ENCODE results near the gene CYP24A1. TPM values are rescaled to one million over a fixed set of nuclear protein-coding genes. Genes with fewer than 3 reads are reported as not detected.

CYP24A1 gene
- total and polyA plus RNA-seq, 2 donors = 2.2 to 2.6 TPM

DNA sequence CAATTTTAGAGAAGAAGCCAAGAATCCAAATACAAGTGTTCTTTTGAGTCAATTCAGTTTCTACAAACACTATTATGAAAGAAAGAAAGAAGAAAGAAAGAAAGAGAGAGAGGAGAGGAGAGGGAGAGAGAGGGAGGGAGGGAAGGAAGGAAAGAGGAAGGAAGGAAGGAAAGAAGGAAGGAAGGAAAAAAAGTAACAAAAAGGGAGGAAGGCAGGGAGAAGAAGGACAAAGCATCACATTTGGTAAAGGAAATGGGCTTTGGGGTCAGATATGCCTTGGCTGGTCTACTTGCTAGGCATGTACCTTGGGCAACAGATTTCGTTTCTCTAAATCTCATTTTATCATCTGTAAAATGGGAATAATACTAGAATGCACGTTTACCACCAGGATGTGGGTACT, 54.0 kb downstream of the CYP24A1 start:
- WGBS = 85% methylated on average over 2 of the region's 2 CpGs
- no peaks in the 10 kb centered on the region for H3K36me3 ChIP-seq (ENCODE audit: insufficient read depth)
- no peaks in the 10 kb centered on the region for H3K4me1 ChIP-seq (ENCODE audit: insufficient read depth)
- no peak for DNase-seq (ENCODE audit: extremely low spot score)
- H3K27ac ChIP-seq (ENCODE audit: low read depth) = no peak overlapping the region
- H3K4me3 ChIP-seq (ENCODE audit: low read depth, low read length) = no peak overlapping the region

DNA sequence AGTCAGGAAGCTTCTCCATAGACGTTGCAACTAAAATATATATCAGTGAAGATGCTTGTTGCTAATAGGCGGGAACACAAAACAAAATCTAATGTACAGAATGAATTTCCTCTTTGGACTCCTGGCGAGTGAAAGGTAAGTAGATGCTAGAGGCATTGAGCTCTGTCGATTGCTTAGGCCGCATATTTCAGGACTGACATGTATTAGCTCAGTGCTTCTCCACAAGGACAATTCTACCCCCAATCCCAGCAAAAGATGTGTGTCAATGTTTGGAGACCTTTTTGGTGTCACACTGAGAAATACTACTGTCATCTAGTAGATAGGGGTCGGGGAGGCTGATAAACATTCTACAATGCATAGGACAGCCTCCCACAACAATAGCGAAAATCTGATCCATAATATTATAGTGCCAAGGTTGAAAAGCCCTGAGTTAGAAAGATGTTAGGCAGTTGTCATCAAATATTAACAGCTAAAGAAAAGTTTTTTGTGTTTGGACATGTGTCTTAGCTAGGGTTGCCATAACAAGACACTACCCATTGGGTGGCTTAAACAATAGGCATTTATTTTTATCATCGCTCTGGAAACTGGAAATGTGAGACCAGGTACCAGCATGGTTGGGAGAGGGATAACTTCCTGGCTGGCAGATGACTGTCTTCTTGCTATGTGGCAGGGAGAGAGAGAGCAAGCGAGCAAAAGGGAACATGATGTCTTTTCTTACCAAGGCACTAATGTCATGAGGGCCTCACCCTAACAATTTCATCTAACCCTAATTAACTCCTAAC, 55.4 kb downstream of the CYP24A1 start:
- no peak overlapping the region for H3K27ac ChIP-seq (ENCODE audit: low read depth)
- H3K4me1 ChIP-seq (ENCODE audit: insufficient read depth) = no peaks in the 10 kb centered on the region
- no peak overlapping the region for H3K4me3 ChIP-seq (ENCODE audit: low read depth, low read length)
- no peaks in the 10 kb centered on the region for H3K36me3 ChIP-seq (ENCODE audit: insufficient read depth)
- DNase-seq (ENCODE audit: extremely low spot score) = no peak
- WGBS = 82% methylated on average over 9 of the region's 9 CpGs

DNA sequence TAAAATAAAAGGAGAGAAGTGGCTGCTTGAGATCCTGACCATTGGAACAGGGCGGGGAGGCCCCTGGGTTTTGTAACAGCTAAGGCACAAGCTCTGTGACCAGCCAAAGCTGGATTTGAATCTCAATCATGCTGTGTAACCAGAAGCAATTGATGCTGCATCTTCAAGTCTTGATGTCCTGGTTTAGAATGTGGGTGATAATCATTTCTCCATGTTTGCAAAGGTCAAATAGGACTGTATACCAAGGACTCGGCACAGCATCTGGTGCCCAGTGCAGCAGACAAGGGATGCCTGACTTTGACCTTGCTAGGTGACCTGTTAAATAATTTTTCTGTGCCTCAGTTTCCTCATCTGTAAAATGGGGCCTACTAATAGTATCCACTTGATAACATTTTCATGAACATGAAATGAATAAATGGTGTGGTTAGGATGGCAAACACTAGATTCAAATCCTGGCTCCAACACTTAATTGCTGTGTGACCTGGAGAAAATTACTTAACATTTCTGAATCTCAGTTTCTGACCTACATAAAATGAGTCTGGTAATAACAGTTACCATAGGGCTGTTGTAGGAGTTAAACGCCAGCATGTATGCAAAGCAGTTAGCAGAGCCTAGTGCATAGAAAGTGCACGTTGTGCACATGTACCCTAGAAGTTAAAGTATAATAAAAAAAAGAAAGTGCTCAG, 57.1 kb downstream of the CYP24A1 start:
- Histone ChIP-seq H3K27ac (ENCODE audit: low read depth) (no peak overlapping the region), H3K36me3 (ENCODE audit: insufficient read depth) (no peaks in the 10 kb centered on the region), H3K4me3 (ENCODE audit: low read depth, low read length) (no peak overlapping the region), H3K4me1 (ENCODE audit: insufficient read depth) (no peaks in the 10 kb centered on the region)
- DNase-seq (ENCODE audit: extremely low spot score) = no peak
- WGBS = 95% methylated on average over 4 of the region's 4 CpGs

DNA sequence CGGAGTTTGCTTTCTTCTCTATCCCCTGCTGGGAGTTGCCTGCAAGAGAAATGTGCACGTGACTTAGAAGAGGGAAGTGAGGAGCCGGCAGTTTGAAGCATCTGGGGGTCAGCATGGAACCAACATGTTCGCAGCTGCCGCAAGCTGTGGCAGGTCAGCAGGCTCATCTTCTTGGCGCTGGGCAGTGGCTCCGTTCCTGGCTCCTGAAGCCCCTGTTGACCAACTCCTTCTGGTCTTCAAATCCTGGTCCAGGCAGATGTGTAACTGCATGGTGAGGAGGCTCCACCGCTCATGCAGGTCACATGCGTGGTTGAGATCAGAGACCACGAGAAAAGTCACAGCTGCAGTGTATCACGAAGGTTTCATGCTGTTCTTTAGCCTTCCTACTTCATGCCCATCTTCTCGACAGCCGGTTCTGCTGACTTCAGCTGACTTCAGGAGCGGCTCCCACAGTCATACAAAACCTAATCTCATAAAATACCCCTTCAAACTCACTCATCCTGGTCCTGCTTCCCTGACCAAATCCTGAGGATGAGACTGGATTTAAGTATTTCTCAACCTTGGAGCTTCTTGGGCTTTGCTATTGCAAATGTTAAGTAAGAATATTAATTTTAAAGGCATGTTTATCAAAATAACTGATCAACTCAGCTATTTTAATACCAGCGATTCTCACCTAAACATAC, 58.5 kb downstream of the CYP24A1 start:
- no peaks in the 10 kb centered on the region for H3K36me3 ChIP-seq (ENCODE audit: insufficient read depth)
- 49% methylated on average over 15 of the region's 15 CpGs for WGBS
- H3K27ac ChIP-seq (ENCODE audit: low read depth) = peak overlapping the region; percentile 26
- H3K4me1 ChIP-seq (ENCODE audit: insufficient read depth) = peaks cover 1% of the 10 kb centered on the region
- H3K4me3 ChIP-seq (ENCODE audit: low read depth, low read length) = no peak overlapping the region
- no peak for DNase-seq (ENCODE audit: extremely low spot score)

- Histone ChIP-seq H3K4me1 (ENCODE audit: insufficient read depth) (peaks cover 1% of the 10 kb centered on the region), H3K4me3 (ENCODE audit: low read depth, low read length) (no peak overlapping the region), H3K27ac (ENCODE audit: low read depth) (no peak overlapping the region), H3K36me3 (ENCODE audit: insufficient read depth) (no peaks in the 10 kb centered on the region)
- no peak for DNase-seq (ENCODE audit: extremely low spot score)
- 76% methylated on average over 2 of the region's 2 CpGs for WGBS
Measured at GRCh38 chr20:54114109-54114508, 59.7 kb downstream of the CYP24A1 start.

GRCh38 chr20:54113566-54113965, 60.2 kb downstream of the CYP24A1 start:
- H3K27ac ChIP-seq (ENCODE audit: low read depth) = no peak overlapping the region
- no peak for DNase-seq (ENCODE audit: extremely low spot score)
- no peaks in the 10 kb centered on the region for H3K36me3 ChIP-seq (ENCODE audit: insufficient read depth)
- H3K4me1 ChIP-seq (ENCODE audit: insufficient read depth) = peaks cover 1% of the 10 kb centered on the region
- 92% methylated on average over 2 of the region's 2 CpGs for WGBS
- no peak overlapping the region for H3K4me3 ChIP-seq (ENCODE audit: low read depth, low read length)

DNA sequence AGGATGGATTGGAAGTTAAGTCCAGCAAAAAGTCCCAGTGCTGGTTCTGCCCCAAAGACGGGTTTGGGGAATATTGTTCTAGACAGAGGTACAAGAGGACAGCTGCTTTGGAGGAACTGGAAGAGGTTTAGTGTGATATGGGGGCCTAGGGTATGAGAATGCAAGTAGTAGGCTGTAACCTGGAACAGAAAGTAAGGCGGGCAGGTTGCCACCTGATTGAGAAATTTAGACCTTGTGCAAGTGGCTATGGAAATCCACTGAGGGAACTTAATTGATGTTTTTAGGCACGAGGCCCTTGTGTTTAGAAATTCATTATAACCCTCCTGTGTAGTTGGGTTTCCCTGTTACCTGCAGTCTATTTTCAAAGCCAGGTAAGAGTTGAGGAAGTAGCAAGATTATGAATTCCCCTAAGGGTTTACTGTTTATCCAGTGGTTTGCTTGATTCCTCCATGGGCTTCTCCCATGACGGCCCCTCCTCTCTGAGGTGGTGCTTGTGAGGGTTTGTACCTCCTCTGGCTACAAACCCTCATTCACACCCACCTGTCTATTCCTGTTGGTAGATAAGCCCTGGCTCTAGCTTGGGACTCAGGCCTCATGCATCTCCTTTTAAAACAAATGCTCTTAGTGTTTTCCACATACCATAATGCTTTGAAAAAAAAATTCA, 61.4 kb downstream of the CYP24A1 start:
- DNase-seq (ENCODE audit: extremely low spot score) = no peak
- Histone ChIP-seq H3K36me3 (ENCODE audit: insufficient read depth) (no peaks in the 10 kb centered on the region), H3K4me3 (ENCODE audit: low read depth, low read length) (no peak overlapping the region), H3K4me1 (ENCODE audit: insufficient read depth) (peaks cover 1% of the 10 kb centered on the region), H3K27ac (ENCODE audit: low read depth) (no peak overlapping the region)
- WGBS = 89% methylated on average over 4 of the region's 4 CpGs

DNA sequence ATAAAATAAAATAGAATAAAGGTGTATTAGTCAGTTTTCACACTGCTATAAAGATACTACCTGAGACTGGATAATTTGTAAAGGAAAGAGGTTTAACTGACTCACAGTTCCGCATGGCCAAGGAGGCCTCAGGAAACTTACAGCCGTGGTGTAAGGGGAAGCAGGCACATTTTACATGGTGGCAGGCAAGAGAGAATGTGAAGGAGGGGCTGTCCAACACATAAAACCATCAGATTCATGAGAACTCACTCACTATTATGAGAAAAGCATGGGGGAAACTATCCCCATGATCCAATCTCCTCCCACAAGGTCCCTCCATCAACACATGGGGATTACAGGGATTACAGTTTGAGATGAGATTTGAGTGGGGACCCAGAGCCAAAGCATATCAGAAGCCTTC, 62.3 kb downstream of the CYP24A1 start:
- Histone ChIP-seq H3K4me3 (ENCODE audit: low read depth, low read length) (no peak overlapping the region), H3K36me3 (ENCODE audit: insufficient read depth) (no peaks in the 10 kb centered on the region), H3K27ac (ENCODE audit: low read depth) (no peak overlapping the region), H3K4me1 (ENCODE audit: insufficient read depth) (peaks cover 1% of the 10 kb centered on the region)
- WGBS = 89% methylated on average over 2 of the region's 2 CpGs
- DNase-seq (ENCODE audit: extremely low spot score) = no peak

GRCh38 chr20:54110457-54110856, 63.3 kb downstream of the CYP24A1 start:
- no peak for DNase-seq (ENCODE audit: extremely low spot score)
- no peaks in the 10 kb centered on the region for H3K36me3 ChIP-seq (ENCODE audit: insufficient read depth)
- peaks cover 1% of the 10 kb centered on the region for H3K4me1 ChIP-seq (ENCODE audit: insufficient read depth)
- 54% methylated on average over 3 of the region's 3 CpGs for WGBS
- H3K4me3 ChIP-seq (ENCODE audit: low read depth, low read length) = no peak overlapping the region
- H3K27ac ChIP-seq (ENCODE audit: low read depth) = no peak overlapping the region

- DNase-seq (ENCODE audit: extremely low spot score) = no peak
- no peaks in the 10 kb centered on the region for H3K36me3 ChIP-seq (ENCODE audit: insufficient read depth)
- no peak overlapping the region for H3K27ac ChIP-seq (ENCODE audit: low read depth)
- H3K4me1 ChIP-seq (ENCODE audit: insufficient read depth) = peaks cover 1% of the 10 kb centered on the region
- H3K4me3 ChIP-seq (ENCODE audit: low read depth, low read length) = no peak overlapping the region
Measured at GRCh38 chr20:54110041-54110440, 63.7 kb downstream of the CYP24A1 start.

GRCh38 chr20:54108817-54109216, 65.0 kb downstream of the CYP24A1 start:
- peaks cover 1% of the 10 kb centered on the region for H3K4me1 ChIP-seq (ENCODE audit: insufficient read depth)
- whole genome bisulfite sequencing = 93% methylated on average over 1 of the region's 1 CpG
- no peak overlapping the region for H3K4me3 ChIP-seq (ENCODE audit: low read depth, low read length)
- DNase-seq (ENCODE audit: extremely low spot score) = no peak
- H3K27ac ChIP-seq (ENCODE audit: low read depth) = no peak overlapping the region
- no peaks in the 10 kb centered on the region for H3K36me3 ChIP-seq (ENCODE audit: insufficient read depth)

- DNase-seq (ENCODE audit: extremely low spot score) = no peak
- Histone ChIP-seq H3K4me3 (ENCODE audit: low read depth, low read length) (no peak overlapping the region), H3K36me3 (ENCODE audit: insufficient read depth) (no peaks in the 10 kb centered on the region), H3K4me1 (ENCODE audit: insufficient read depth) (peaks cover 1% of the 10 kb centered on the region), H3K27ac (ENCODE audit: low read depth) (no peak overlapping the region)
Measured at GRCh38 chr20:54108326-54108642, 65.5 kb downstream of the CYP24A1 start.

DNA sequence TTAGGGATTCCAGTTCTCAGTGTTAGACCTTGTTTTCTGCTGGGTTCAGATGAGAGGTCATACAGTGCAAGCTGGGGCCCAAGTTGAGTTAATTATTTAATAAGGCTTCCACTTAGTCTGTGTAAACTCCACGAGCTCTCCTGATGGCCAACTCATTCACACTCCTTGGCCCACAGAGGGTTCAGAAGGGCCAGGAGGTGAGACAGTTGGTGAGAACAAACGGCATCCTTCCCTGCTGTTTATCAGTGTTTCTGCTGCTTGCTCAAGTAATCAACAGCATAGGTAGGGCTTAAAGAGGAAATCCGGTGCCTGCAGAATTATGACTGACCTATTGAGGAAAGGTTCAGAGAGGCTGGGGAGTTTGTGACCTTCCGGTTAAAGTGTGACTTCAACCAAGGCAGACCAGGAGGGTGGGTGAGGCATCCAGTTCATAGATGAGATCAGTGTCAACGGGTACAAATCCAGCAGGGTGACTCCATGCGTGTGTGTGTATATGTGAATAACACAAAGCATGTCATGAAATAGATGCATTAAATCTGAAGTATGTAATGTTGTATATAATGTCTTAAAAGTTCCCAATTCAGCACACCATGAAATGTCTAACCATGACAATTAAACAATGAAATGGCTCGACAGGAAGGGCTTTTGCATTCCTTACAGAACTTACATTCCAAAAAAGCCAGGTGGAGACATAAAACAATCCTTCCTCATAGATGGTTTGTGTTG, 66.0 kb downstream of the CYP24A1 start:
- 76% methylated on average over 7 of the region's 7 CpGs for WGBS
- peaks cover 1% of the 10 kb centered on the region for H3K4me1 ChIP-seq (ENCODE audit: insufficient read depth)
- H3K4me3 ChIP-seq (ENCODE audit: low read depth, low read length) = no peak overlapping the region
- H3K27ac ChIP-seq (ENCODE audit: low read depth) = no peak overlapping the region
- no peak for DNase-seq (ENCODE audit: extremely low spot score)
- H3K36me3 ChIP-seq (ENCODE audit: insufficient read depth) = no peaks in the 10 kb centered on the region
